GM23338 (cell line): ENCODE results near the gene ZSWIM3. TPM values are rescaled to one million over a fixed set of nuclear protein-coding genes. Genes with fewer than 3 reads are reported as not detected.

Experiments
- ATAC-seq: fragments of 200-7000 bp; cut with Tn5 transposase; 3 replicates; pipeline ENCODE4 v1.9.1; 2020
- DNase-seq: peaks from one replicate; pipeline ENCODE4 v3.0.0-alpha.2; 2015; ENCODE audit warnings: low spot score
- H2AFZ ChIP-seq: fragments of 200-600 bp; sonication (generic); 2 replicates; pipeline ENCODE4 v1.8.0; 2016; ENCODE audit warnings: antibody characterized with exemption, mild to moderate bottlenecking, moderate library complexity
- H3F3A ChIP-seq: fragments of 200-600 bp; sonication (generic); replicated peaks from 2 replicates; pipeline ENCODE4 v1.8.0; 2017; ENCODE audit warnings: antibody characterized with exemption, mixed run types, low read depth
- H3K27ac ChIP-seq: fragments of 200-600 bp; sonication (generic); 2 replicates; pipeline ENCODE4 v1.6.1; 2016; ENCODE audit warnings: low read depth
- H3K27me3 ChIP-seq: fragments of 200-600 bp; sonication (generic); 2 replicates; pipeline ENCODE4 v1.8.0; 2016; ENCODE audit warnings: mild to moderate bottlenecking, mixed run types, moderate library complexity; ENCODE audit not compliant: insufficient read depth
- H3K36me3 ChIP-seq: fragments of 200-600 bp; sonication (generic); 2 replicates; pipeline ENCODE4 v1.8.0; 2016; ENCODE audit warnings: mild to moderate bottlenecking; ENCODE audit not compliant: insufficient read depth
- H3K4me1 ChIP-seq: fragments of 200-600 bp; sonication (generic); 2 replicates; pipeline ENCODE4 v1.8.0; 2016; ENCODE audit warnings: mild to moderate bottlenecking, moderate library complexity; ENCODE audit not compliant: insufficient read depth
- H3K4me2 ChIP-seq: fragments of 200-600 bp; sonication (generic); 2 replicates; pipeline ENCODE4 v1.7.1; 2017; ENCODE audit warnings: mixed run types
- H3K4me3 ChIP-seq: fragments of 200-600 bp; sonication (generic); 2 replicates; pipeline ENCODE4 v1.6.1; 2016; ENCODE audit warnings: mixed run types
- H3K79me2 ChIP-seq: fragments of 200-600 bp; sonication (generic); replicated peaks from 2 replicates; pipeline ENCODE4 v1.8.0; 2017; ENCODE audit warnings: mild to moderate bottlenecking; ENCODE audit not compliant: insufficient read depth
- H3K9me2 ChIP-seq: fragments of 200-600 bp; sonication (generic); 2 replicates; pipeline ENCODE4 v1.8.0; 2017; ENCODE audit not compliant: insufficient read depth
- H4K20me1 ChIP-seq: fragments of 200-600 bp; sonication (generic); replicated peaks from 2 replicates; pipeline ENCODE4 v1.8.0; 2017; ENCODE audit warnings: mild to moderate bottlenecking; ENCODE audit not compliant: insufficient read depth
- H3K27ac Mint-ChIP-seq: 2 replicates; pipeline ENCODE4 v1.8.0; 2020; ENCODE audit warnings: inconsistent platforms, mild to moderate bottlenecking, moderate library complexity, mixed read lengths
- H3K27me3 Mint-ChIP-seq: 3 replicates; pipeline ENCODE4 v1.8.0; 2022; ENCODE audit warnings: low read depth, mild to moderate bottlenecking, moderate library complexity, mixed read lengths, inconsistent platforms; ENCODE audit not compliant: insufficient read depth, poor library complexity
- H3K36me3 Mint-ChIP-seq: 3 replicates; pipeline ENCODE4 v1.8.0; 2021; ENCODE audit warnings: low read depth, mild to moderate bottlenecking, inconsistent platforms, moderate library complexity, mixed read lengths
- H3K4me1 Mint-ChIP-seq: 3 replicates; pipeline ENCODE4 v1.8.0; 2020; ENCODE audit warnings: mild to moderate bottlenecking, inconsistent platforms, mixed read lengths
- H3K4me3 Mint-ChIP-seq: 3 replicates; pipeline ENCODE4 v1.8.0; 2021; ENCODE audit warnings: moderate library complexity, mild to moderate bottlenecking, inconsistent platforms, mixed read lengths
- H3K9me3 Mint-ChIP-seq: 3 replicates; pipeline ENCODE4 v1.8.0; 2020; ENCODE audit warnings: moderate library complexity, mild to moderate bottlenecking, inconsistent platforms, mixed read lengths
- CREB1 ChIP-seq: fragments of 250-450 bp; sonication (Bioruptor Pico); IDR thresholded peaks from 2 replicates; pipeline ENCODE4 v1.5.0; 2020; ENCODE audit warnings: low read depth, mild to moderate bottlenecking, moderate library complexity
- CTCF ChIP-seq, 2 experiments: fragments of 200-600 bp in 1 of 2; sonication (generic) in 1 of 2; conservative IDR thresholded peaks; 2 replicates each; pipeline versions ENCODE4 v1.5.1 to v1.6.1; 2016 to 2017; ENCODE audit warnings: antibody characterized with exemption in 2 of 2, low read depth in 2 of 2, mild to moderate bottlenecking in 2 of 2, moderate library complexity in 1 of 2
- EZH2 ChIP-seq: fragments of 200-600 bp; sonication (generic); IDR thresholded peaks from one replicate; pipeline ENCODE4 v1.8.0; 2017; ENCODE audit warnings: antibody characterized with exemption, mild to moderate bottlenecking, low read depth; ENCODE audit not compliant: unreplicated experiment
- EZH2phosphoT487 ChIP-seq: fragments of 200-600 bp; sonication (generic); IDR thresholded peaks from one replicate; pipeline ENCODE4 v1.8.1; 2018; ENCODE audit warnings: antibody characterized with exemption; ENCODE audit not compliant: unreplicated experiment
- NANOG ChIP-seq: IDR thresholded peaks from 2 replicates; pipeline ENCODE4 v1.6.1; 2016; ENCODE audit warnings: antibody characterized with exemption, borderline replicate concordance
- STAT1 ChIP-seq: IDR thresholded peaks from one replicate; pipeline ENCODE4 v1.6.1; 2016; ENCODE audit warnings: antibody characterized with exemption; ENCODE audit not compliant: unreplicated experiment
- ZNF462 ChIP-seq: fragments of 250-450 bp; sonication (Bioruptor Pico); IDR thresholded peaks from 2 replicates; pipeline ENCODE4 v1.5.0; 2020; ENCODE audit warnings: mild to moderate bottlenecking, moderate library complexity
- polyA plus RNA-seq: library from polyadenylated mRNA; unstranded; fragments of >200 nt; fragmentation: Nextera tagmentation; extraction: Ambion mirVana; gene quantifications from 2 replicates; pipeline ENCODE4 v1.2.1, GENCODE V29; 2016
- total RNA-seq: library from RNA; depleted of rRNA; stranded (reverse); fragments of >200 nt; shearing (Covaris generic); gene quantifications from 2 replicates; pipeline ENCODE4 v1.2.3, GENCODE V29; 2014

Gene ZSWIM3
- total and polyA plus RNA-seq, 2 experiments from 2014 or later = 2.0 to 8.2 TPM

GRCh38 chr20:45818239-45818638, 39.2 kb upstream of the ZSWIM3 start (continued):
- no peak for TF ChIP-seq ZNF462
- no peak for TF ChIP-seq STAT1
- no peak for TF ChIP-seq CTCF (conservative IDR thresholded peaks at IDR 0.05; ENCODE audit: low read depth in 2 of 2)

- Mint-ChIP-seq H3K9me3 (no peaks in the 10 kb centered on the region; the same call in 1 of the 3 replicates), H3K36me3 (peaks cover 36% of the 10 kb centered on the region)
- peaks cover 9% of the 10 kb centered on the region for H3K27me3 ChIP-seq
- TF ChIP-seq EZH2 (no peak), STAT1 (no peak), EZH2phosphoT487 (no peak), ZNF462 (no peak), CREB1 (CRISPR knock-in tag) (no peak), NANOG (no peak)
Observed at GRCh38 chr20:45819466-45819865, 37.9 kb upstream of the ZSWIM3 start.

More at GRCh38 chr20:45819466-45819865, 37.9 kb upstream of the ZSWIM3 start:
- Histone ChIP-seq H2AFZ (no peak overlapping the region), H3K4me1 (peaks cover 12% of the 10 kb centered on the region), H3K79me2 (peaks cover 8% of the 10 kb centered on the region), H3K9me2 (no peaks in the 10 kb centered on the region), H3K36me3 (peaks cover 22% of the 10 kb centered on the region), H3F3A (peaks cover 42% of the 10 kb centered on the region), H3K27ac (peak overlapping the region; percentile 7; the same call in 1 of the 2 replicates), H3K4me3 (no peak overlapping the region), H3K4me2 (no peak overlapping the region), H4K20me1 (peaks cover 9% of the 10 kb centered on the region; the same call in 1 of the 2 replicates)
- Mint-ChIP-seq H3K4me3 (no peak overlapping the region), H3K4me1 (peaks cover 24% of the 10 kb centered on the region), H3K27ac (no peak overlapping the region), H3K27me3 (peaks cover 24% of the 10 kb centered on the region)
- DNase-seq = no peak
- ATAC-seq = no peak
